Muscle of back (tissue), 13 donors: Measurements from ENCODE around the gene PRKN. TPM values are rescaled to one million over a fixed set of nuclear protein-coding genes. Genes with fewer than 3 reads are reported as not detected.
A peak's percentile ranks its signal among the peaks of the same experiment; 100 is the strongest.

ENCODE experiments used
- DNase-seq, 3 donors: peaks; one replicate each; pipeline versions ENCODE4 v3.0.0 to v3.0.0-alpha.2; 2013
- long read RNA-seq, 9 donors: transcript quantifications; one replicate each; lab custom pipeline, GENCODE V29; 2026
- polyA plus RNA-seq, 10 donors: library from polyadenylated mRNA; unstranded; fragments of 120-200 nt; gene quantifications; one replicate each; pipeline ENCODE4 v1.2.1, GENCODE V29; 2013; ENCODE audit not compliant: insufficient read length in 10 of 10

Gene PRKN
- 1 to 10 TPM; 2.5 to 6.4 (median 3.6) TPM for polyA plus RNA-seq
- long read RNA-seq, donor 1 = 0 reads
- long read RNA-seq, donor 2, partial matches to known transcripts = 0 of 2 reads
- long read RNA-seq, donor 2, other reads (novel, unspliced or antisense) = 0 of 2 reads
- long read RNA-seq, donor 3 = 0 reads
- long read RNA-seq, donor 4 = 0 reads
- long read RNA-seq, donor 5, partial matches to known transcripts = 0 of 1 reads
- long read RNA-seq, donor 5, other reads (novel, unspliced or antisense) = 0 of 1 reads
- long read RNA-seq, donor 6, partial matches to known transcripts = 0 of 4 reads
- long read RNA-seq, donor 6, other reads (novel, unspliced or antisense) = 0 of 4 reads
- long read RNA-seq, donor 7, partial matches to known transcripts = 0 of 1 reads
- long read RNA-seq, donor 7, other reads (novel, unspliced or antisense) = 0 of 1 reads
- long read RNA-seq, donor 8, partial matches to known transcripts = 0 of 1 reads
- long read RNA-seq, donor 8, other reads (novel, unspliced or antisense) = 0 of 1 reads
- long read RNA-seq, donor 9 = 0 reads

DNA sequence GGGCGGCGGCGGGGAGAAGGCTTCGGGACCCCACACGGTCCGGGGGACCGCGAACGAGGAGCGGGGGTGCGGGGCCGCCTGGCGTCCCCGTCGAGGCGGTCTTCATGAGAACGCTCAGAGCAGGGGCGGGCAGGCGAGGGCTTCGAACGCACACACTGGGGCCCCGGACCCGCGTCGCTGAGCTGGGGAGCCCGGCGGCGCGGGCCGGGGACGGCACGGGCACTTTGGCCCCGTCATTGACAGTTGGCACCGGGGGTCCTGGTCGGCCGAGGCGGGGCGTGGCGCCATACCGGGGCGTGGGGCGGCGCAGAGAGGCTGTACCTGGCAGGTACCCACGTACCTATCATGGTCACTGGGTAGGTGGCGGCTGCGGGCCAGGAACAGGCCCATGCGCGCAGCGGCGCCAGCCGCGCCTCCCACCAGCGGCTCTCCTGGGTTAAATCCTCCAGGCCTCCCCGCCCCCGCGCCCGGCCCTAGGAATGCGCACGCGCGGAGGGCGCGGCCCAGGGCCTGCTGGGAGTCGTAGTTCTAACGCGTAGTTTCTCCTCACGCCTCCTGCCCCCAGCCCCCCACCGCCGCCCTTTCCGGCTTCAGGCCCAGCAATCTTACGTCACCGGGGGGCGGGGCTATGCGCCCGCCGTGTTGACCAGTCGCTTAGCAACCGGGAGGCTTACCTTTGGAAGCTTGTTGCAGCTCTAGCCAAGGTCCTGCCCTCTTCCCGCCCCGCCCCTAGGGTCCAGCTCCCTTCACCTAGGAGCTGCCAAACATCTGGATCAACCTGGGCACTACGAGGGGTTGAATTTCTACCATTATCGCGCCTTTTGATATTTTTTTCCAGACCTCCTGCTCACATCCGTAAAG is at the start of gene PRKN, which contains the start of gene PACRG:
Gene PRKN (minus strand): TSS at position 445 of the 861 bp plus-strand sequence.
Gene PACRG (plus strand): TSS at position 653 of the 861 bp plus-strand sequence.
- peak; percentile 98 to 99 (median 99) for DNase-seq

DNA sequence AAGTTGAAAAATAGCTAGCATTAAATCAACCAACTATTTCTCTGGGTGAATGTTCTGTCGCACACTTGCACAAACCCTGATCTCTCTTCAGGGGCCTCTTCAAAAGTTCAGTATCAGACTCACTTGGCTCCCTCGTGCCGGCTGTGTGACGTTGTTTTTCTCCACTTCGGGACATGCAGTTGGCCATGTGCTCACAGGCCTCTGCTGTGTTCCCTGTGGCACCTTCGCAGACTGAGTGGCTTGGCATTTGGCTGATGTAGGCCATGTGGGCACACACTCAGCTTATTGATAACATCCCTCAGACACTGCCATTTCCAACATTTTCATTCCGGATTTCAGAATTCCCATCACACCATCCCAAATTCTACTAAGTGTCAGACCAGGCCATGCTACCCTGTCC is 49.5 kb upstream of the PRKN start:
- no peak for DNase-seq

DNA sequence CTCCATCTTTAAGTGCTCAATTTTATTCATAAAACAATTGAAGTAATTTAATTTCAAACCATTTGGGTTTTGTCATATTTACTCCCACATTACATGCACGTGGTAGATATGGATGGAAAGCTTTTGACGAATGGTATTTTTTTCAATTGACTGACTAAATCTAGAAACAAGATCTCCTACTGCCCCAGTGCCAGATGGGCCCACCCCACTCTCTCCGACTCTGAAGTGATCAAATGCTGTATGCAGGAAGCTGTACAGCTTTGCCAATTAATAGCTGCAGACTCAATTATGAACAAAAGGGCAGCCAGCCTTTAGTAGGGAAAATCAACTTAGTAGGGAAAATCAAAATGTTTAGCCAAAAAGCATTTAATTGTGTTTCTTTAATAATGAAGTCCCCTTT is 46.4 kb upstream of the PRKN start:
- DNase-seq = no peak

DNA sequence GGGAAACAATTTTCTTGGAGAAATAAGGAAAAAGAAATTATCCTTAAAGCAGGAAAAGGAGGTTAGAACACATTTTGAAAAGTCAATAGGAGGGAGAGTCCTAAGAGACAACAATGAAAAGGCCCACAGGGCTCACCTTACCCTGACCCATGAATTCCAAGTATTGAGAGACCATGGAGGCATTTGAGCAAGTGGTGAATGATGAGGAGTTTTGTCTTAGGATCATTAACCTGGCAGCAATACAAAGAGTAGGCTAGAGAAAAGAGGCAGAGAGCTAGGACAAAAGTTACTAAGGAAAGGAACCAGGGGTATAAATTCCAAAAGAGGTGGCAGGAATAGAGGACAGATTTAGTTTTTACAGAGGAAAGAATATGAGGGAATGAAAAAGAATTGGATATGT is 44.9 kb upstream of the PRKN start:
- DNase-seq = no peak

DNA sequence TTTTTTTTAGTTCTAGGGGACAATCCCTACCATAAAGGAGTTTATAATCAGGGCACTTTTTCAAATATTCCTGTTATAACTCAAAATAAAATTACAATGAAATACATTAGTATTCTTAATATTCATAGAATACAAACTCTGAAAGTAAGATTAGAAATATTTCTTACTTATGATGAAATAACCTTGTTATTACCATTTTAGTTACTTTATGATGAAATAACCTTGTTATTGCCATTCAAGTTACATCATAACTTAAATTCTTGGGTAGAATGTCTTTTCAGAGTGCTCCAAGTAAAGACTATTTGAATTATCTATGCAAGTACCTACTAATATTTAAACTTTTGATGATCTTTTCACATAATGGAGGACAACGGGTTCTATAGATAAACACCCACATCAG is 43.4 kb upstream of the PRKN start:
- DNase-seq = no peak

DNA sequence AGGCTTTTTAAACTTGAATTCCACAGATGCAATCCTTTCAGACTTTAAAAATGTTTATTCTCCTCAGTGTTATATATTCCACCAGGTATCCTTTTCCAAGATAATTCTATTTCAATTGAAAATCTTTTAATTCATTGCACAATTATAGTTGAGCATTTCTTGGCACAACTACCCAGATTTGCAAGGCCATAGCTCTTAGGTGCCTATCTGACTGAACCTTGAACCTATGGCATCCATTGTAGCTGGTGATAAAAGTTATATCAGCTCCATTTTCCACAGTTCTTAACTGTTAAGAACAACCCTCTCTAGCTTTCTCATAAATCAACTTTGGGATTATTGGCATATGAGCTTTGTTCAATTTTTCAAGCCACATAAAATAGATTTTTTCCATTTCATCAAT is 42.6 kb upstream of the PRKN start:
- DNase-seq = no peak

DNA sequence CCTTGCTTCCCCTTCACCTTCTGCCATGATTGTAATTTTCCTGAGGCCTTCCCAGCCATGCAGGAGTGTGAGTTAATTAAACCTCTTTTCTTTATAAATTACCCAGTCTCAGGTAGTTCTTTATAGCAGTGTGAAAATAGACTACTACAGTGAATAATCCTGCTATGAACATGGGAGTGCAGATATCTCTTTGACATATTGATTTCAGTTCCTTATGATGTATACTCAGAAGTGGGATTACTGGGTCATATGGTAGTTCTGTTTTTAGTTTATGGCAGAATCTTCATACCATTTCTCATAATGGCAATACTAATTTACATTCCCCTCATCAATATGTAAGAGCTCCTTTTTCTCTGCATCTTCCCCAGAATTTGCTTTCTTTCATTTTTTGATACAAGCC is 26.2 kb upstream of the PRKN start:
- DNase-seq = no peak

DNA sequence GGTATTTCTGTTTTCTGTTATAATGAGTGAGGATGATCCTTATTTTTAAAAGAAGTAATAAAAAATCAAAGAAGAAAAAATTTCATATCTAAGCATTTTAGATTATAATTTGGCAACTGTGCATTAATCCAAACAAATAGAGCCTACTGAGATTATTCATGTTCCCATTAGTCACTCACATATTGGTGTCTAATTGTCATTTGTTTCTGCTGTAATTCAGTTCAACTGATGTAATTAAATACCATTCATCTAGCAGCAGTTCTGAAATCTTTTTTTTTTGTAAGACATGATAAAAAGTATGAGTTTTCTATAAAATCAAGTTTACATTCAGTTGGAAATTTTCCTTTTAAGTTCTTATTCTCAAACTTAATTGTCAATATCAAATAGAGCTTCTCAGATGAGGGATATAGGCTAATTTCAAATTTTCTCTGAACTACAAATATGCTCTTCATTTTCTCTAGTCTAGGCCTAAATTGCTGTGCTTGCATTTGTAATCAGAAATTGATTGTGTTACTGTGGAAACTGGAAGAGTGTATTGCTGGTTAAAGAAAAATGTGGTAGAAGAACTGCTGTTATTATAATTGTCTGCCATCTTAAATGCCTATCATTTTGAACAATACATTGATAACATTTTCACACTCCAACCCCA is 23.8 kb upstream of the PRKN start:
- no peak for DNase-seq

DNA sequence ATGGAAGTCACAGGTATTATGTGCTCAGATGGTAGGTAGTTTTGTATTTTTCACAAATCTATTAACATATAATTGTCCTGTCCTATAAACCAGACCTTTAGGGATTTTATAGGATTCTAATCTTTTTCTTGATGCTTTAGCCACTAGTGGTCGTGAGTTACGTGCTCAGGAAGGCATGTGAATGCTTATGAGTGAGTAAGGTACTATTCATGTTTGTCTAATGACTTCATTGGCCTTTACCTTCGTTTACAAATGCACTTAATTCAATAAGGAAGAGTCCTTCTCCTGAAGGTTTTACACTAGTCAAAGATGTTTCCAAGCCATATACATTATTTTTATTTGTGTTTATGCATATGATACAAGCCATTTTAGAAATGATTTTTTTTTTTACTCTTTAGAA is 23.2 kb upstream of the PRKN start:
- no peak for DNase-seq

DNA sequence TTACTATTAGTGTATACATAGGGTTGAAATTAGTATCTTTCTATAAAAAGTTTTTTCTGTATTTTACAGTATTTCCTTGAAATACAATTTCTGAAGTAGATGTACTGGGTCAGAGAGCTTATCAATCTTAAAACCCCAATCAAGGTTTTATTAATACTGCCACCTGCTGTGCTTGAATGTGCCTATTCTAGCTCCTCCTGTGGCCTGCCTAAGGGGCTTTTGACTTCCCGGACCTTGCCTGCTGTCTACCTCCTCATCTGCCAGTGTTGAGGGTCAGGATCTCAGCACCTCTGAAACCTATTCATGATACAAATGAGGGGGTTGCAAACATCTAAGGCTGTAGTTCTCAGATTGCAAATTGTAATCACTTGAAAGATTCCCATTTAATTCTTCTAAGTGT is 9.4 kb upstream of the PRKN start:
- DNase-seq = no peak

DNA sequence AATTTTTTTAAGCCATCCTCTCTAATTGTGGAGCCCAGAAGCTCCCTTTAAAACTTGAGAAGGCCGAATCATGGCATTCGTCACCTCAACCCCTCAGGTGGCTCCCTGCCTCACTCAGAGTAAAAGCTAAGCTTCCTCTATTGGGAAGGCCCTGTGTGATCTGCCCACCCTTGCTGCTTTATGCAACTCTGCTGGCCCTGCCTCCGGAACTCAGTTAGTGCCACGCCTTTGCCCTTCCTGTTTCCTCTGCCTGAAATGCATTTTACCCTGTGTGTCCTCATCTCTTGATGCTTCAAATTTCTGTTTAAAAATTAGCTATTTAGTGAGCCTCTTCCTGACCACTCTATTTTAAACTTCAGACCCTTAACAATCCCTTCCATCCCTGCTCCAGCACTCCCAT is 5.9 kb upstream of the PRKN start:
- DNase-seq = no peak

DNA sequence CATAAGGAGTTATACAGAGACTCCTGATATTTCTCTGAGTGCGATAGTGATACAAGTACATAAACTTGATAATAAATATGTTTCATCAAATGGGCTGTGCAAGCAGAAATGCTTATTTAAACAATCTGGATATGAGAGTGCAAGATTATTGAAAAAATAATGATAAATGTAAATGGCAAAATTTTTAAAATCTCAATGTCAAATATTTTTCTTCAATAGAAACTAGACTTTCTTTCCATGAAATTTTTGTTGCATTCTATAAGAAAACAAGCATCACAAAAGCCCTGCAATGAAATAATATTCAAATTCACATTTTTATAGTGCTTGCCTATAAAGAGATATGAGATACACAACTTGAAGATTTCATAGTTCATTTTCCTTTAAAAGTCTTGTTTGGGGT is 2.9 kb upstream of the PRKN start:
- DNase-seq = no peak

DNA sequence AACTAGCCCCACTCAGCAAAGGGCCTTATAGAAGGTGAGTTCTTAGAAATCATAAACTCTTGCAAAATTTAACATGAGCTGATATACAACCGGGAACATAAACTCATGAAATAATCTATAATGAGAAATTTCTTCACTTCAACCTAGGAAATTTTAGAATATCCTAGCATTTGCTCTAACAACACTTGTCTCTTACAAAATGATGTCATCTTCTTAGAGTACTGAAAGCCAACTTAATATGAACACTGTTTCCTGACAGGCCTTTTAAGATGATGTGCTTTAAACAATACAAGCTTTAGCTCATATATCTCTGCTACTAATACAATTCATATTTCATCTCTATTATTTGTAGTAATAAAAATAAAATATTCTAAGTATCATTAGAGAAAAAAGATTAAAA is 1.1 kb upstream of the PRKN start:
- DNase-seq = peak in 1 of 3 donors; percentile 27

DNA sequence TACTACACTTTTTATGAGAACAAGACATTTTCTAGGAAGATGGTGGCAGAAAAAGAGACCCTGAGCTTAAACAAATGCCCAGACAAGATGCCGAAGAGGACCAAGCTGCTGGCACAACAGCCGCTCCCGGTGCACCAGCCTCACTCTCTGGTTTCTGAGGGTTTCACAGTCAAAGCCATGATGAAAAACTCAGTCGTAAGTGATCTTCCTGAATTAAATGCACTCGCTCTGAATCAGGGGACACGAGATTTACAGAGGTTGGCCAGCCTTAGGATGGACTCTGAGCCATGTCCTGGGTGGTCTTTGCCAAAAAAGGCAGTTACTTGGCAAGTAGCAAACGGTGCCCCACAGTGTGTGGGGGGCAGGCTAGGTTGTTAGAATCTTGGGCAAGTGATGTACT is 631 bp upstream of the PRKN start:
- DNase-seq = peak in 1 of 3 donors; percentile 27

DNA sequence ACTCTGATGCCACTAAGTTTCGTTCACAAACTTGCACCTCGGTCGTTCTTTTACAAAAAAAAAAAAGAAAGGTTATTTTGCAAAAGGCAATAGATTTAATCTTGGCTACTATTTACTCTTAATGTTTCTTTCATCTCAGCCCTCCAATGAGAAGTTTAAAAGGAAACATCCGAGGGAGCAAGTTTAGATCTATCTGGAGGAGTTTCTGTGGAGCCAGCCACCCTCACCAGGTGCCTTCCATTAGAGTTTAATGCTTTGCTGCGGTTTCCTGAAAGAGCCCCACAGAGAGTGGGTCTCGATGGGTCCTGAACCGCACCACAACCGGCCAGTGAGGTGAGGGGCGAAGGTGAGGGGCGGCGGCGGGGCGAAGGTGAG is 632 bp downstream of the PRKN start:
- peak in 1 of 3 donors; percentile 19 for DNase-seq

DNA sequence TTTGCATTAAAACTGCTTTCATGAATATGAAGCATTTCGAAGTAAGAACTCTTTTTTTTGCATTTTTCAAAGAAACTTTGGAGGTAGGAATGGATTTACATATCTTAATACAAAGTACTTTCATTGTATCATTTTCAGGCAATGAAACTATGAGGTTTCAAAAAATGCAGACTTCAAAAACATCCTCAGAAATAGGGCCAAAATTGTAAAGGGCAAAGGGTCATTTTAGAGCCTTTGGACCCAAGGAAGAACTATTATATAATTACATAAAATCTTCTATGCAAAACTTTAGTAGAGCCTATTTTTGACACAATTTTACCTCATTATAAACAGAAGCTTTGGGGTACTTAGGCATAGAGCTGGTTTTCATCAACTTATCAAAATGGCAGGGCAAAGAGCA is 4.9 kb downstream of the PRKN start:
- no peak for DNase-seq

DNA sequence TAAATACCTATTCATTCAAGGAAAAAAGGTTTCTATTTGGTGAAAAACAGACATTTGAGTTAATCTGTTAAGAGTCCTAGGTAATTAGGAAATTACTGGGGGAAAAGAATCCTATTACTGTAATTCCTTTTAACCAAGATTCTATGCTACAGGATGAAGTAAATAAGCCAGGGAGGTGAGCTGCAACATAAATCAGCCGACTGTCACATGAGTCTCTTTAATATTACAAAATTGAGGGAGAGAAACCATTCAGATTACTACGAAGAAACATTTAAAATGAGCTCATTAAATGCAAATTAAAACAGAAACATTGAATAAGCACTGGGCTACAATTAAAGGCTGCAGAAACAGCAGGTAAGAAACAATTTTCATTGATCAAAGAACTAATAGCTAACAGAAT is 5.3 kb downstream of the PRKN start:
- no peak for DNase-seq

DNA sequence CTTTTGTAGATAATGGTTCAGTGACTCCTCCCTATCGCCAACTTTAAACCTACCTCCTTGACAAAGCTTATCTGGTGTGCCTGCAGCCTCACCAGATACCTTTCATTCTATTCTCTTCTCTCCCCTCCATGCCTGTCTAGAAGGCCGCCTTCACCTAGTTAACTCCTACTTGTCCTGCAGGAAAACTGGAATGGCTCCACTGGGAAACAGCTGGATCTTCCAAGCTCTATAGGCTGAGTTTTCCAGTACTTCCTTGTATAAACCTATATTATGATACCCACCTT is 6.2 kb downstream of the PRKN start:
- DNase-seq = no peak

DNA sequence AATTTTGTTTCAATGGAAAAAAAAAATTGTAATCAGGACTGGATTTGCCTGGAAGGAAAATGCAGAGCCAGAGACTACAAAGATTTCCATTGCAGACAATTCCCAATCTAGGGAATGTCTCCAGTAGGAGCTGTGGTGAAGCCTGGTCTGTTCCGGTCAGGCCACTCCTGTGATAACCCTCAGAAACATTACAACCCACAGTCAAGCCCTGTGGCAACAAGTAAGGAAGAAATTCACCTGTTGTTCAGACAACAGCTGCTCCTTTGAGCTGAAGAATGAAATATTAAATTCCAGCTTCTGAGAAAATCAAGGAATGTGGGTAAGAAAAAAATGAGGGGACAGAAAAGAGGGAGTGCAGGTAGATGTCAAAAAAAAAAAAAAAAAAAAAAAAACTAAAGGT is 8.0 kb downstream of the PRKN start:
- DNase-seq = no peak

DNA sequence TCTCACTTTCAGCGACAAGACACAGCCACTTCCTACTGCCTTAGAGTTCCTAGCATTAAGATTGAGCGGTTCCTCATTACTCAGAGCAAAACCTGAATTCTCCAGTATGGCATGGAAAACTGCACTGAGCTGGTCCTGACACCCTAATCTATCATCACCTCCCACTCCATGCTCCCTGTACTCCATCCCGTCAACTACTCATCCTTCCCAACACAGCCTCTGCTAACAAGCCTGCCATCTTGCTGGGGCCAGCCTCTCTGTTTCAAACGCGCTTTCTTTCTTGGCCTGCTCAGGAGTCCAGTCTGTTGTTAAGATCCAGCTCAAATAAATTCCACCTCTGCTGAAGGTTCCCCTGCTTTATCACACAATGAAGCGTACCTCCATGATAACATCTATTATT is 12.0 kb downstream of the PRKN start:
- DNase-seq = no peak

DNA sequence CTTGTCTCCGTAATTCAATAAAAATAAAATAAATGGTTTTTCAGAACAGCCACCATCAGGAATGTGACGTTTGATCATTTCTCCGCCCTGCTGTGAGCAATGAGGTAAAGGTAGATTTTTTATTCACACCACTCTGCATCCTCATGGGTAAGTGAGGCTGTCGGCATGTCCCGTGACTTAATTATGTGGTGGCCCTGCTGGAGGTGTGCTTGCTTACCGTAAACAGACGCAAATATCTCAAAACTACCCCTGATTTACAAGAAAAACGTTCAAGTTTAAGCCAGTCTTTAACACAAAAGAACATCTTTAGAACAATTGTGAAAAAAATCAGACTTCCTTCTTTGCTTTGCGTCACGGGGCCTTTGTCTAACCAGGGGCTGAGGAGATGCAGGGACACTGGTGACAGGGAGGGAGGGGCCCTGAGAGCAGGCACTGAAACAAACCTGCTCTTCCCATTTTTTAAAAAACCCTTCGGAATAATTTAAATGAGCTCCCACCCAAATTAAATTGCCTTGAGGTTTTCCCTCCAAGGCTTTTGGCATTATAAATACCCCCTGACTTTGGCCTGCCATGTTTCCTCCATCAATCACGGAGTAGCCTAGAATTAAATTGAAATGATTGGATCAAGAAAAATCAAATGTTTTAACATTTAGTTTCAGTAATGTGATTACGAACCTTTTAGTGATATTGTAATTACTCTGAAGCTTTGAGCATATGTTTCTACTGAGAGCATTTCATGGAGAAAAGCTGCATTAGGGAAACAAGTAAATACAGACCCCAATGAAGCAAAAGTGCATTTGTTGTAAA is 13.4 kb downstream of the PRKN start:
- DNase-seq = no peak

DNA sequence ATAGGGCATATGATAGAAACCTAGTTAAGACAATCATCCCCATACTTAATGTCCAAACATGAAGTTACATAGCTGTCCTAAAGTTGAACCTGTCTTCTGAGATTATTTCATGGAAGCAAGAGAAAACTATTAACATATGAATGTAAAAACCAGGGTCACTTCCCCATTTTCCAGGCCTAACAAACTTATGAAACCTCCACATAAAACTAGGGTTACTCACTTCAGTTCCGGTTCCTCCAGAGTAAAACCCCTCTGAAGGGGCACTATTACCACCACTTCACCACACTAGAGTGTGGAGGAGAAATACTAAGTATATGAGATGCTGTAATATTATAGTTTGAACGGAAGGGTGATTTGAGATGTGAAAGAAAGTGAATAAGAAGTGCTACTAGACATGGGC is 14.9 kb downstream of the PRKN start:
- DNase-seq = no peak
